ENCODE measurements around the gene THSD4.
"Not testable (repeated sequence)": the region's sequence is repeated elsewhere in the genome, so short reads cannot be mapped to it uniquely, and the experiment has no call there.

The THSD4 gene

GRCh38 chr15:71160976-71161375 is 45.7 kb downstream of the THSD4 start:
- no peaks in the 10 kb centered on the region for H3K36me3 ChIP-seq (ENCODE audit: insufficient read depth, insufficient read length, low read length)
- H3K4me1 ChIP-seq (ENCODE audit: insufficient read depth, insufficient read length): no peaks in the 10 kb centered on the region
- H3K4me3 ChIP-seq (ENCODE audit: insufficient read length, low read depth): no peak overlapping the region
- no peak overlapping the region for H3K9ac ChIP-seq (ENCODE audit: insufficient read length, low read depth)
- no peak for DNase-seq (ENCODE audit: low read depth, low spot score)
- H3K27me3 ChIP-seq (ENCODE audit: insufficient read depth, insufficient read length): no peaks in the 10 kb centered on the region
- TF ChIP-seq YY1 (IDR thresholded peaks at IDR 0.05; ENCODE audit: insufficient read depth, insufficient read length): no peak
- TF ChIP-seq SUZ12 (IDR thresholded peaks at IDR 0.05; ENCODE audit: extremely low read depth, insufficient read depth, insufficient read length): no peak
- no peak for TF ChIP-seq ZNF274 (IDR thresholded peaks at IDR 0.05; ENCODE audit: low read depth, low read length)
- peaks cover 21% of the 10 kb centered on the region for H3K9me3 ChIP-seq (ENCODE audit: insufficient read depth, low read length)

GRCh38 chr15:71162309-71162708 is 47.0 kb downstream of the THSD4 start:
- Histone ChIP-seq H3K27me3 (ENCODE audit: insufficient read depth, insufficient read length) (no peaks in the 10 kb centered on the region), H3K9me3 (ENCODE audit: insufficient read depth, low read length) (peaks cover 21% of the 10 kb centered on the region), H3K9ac (ENCODE audit: insufficient read length, low read depth) (no peak overlapping the region), H3K36me3 (ENCODE audit: insufficient read depth, insufficient read length, low read length) (no peaks in the 10 kb centered on the region), H3K4me1 (ENCODE audit: insufficient read depth, insufficient read length) (no peaks in the 10 kb centered on the region), H3K4me3 (ENCODE audit: insufficient read length, low read depth) (no peak overlapping the region)
- no peak for DNase-seq (ENCODE audit: low read depth, low spot score)
- no peak for TF ChIP-seq ZNF274 (IDR thresholded peaks at IDR 0.05; ENCODE audit: low read depth, low read length)
- no peak for TF ChIP-seq YY1 (IDR thresholded peaks at IDR 0.05; ENCODE audit: insufficient read depth, insufficient read length)
- no peak for TF ChIP-seq SUZ12 (IDR thresholded peaks at IDR 0.05; ENCODE audit: extremely low read depth, insufficient read depth, insufficient read length)

GRCh38 chr15:71164606-71165005 is 49.3 kb downstream of the THSD4 start:
- not testable (repeated sequence) for H3K9ac ChIP-seq (ENCODE audit: insufficient read length, low read depth); H3K27me3 ChIP-seq (ENCODE audit: insufficient read depth, insufficient read length); H3K4me3 ChIP-seq (ENCODE audit: insufficient read length, low read depth); H3K36me3 ChIP-seq (ENCODE audit: insufficient read depth, insufficient read length, low read length); H3K4me1 ChIP-seq (ENCODE audit: insufficient read depth, insufficient read length); DNase-seq (ENCODE audit: low read depth, low spot score)
- H3K9me3 ChIP-seq (ENCODE audit: insufficient read depth, low read length): peaks cover 21% of the 10 kb centered on the region

GRCh38 chr15:71167445-71168165 is 52.3 kb downstream of the THSD4 start:
- Histone ChIP-seq H3K36me3 (ENCODE audit: insufficient read depth, insufficient read length, low read length) (no peaks in the 10 kb centered on the region), H3K4me1 (ENCODE audit: insufficient read depth, insufficient read length) (no peaks in the 10 kb centered on the region), H3K27me3 (ENCODE audit: insufficient read depth, insufficient read length) (no peaks in the 10 kb centered on the region), H3K4me3 (ENCODE audit: insufficient read length, low read depth) (no peak overlapping the region), H3K9me3 (ENCODE audit: insufficient read depth, low read length) (peaks cover 31% of the 10 kb centered on the region), H3K9ac (ENCODE audit: insufficient read length, low read depth) (no peak overlapping the region)
- TF ChIP-seq ZNF274 (IDR thresholded peaks at IDR 0.05; ENCODE audit: low read depth, low read length): no peak
- no peak for TF ChIP-seq SUZ12 (IDR thresholded peaks at IDR 0.05; ENCODE audit: extremely low read depth, insufficient read depth, insufficient read length)
- no peak for TF ChIP-seq YY1 (IDR thresholded peaks at IDR 0.05; ENCODE audit: insufficient read depth, insufficient read length)
- DNase-seq (ENCODE audit: low read depth, low spot score): no peak

- TF ChIP-seq ZNF274 (IDR thresholded peaks at IDR 0.05; ENCODE audit: low read depth, low read length): no peak
- no peak for TF ChIP-seq SUZ12 (IDR thresholded peaks at IDR 0.05; ENCODE audit: extremely low read depth, insufficient read depth, insufficient read length)
- TF ChIP-seq YY1 (IDR thresholded peaks at IDR 0.05; ENCODE audit: insufficient read depth, insufficient read length): no peak
- Histone ChIP-seq H3K9me3 (ENCODE audit: insufficient read depth, low read length) (peaks cover 33% of the 10 kb centered on the region), H3K4me1 (ENCODE audit: insufficient read depth, insufficient read length) (no peaks in the 10 kb centered on the region), H3K4me3 (ENCODE audit: insufficient read length, low read depth) (no peak overlapping the region), H3K9ac (ENCODE audit: insufficient read length, low read depth) (no peak overlapping the region), H3K36me3 (ENCODE audit: insufficient read depth, insufficient read length, low read length) (no peaks in the 10 kb centered on the region), H3K27me3 (ENCODE audit: insufficient read depth, insufficient read length) (no peaks in the 10 kb centered on the region)
- DNase-seq (ENCODE audit: low read depth, low spot score): no peak
These were observed 53.0 kb downstream of the THSD4 start for GRCh38 chr15:71168166-71168834.

GRCh38 chr15:71170163-71170562 is 54.9 kb downstream of the THSD4 start:
- no peak for TF ChIP-seq YY1 (IDR thresholded peaks at IDR 0.05; ENCODE audit: insufficient read depth, insufficient read length)
- TF ChIP-seq ZNF274 (IDR thresholded peaks at IDR 0.05; ENCODE audit: low read depth, low read length): no peak
- TF ChIP-seq SUZ12 (IDR thresholded peaks at IDR 0.05; ENCODE audit: extremely low read depth, insufficient read depth, insufficient read length): no peak
- Histone ChIP-seq H3K36me3 (ENCODE audit: insufficient read depth, insufficient read length, low read length) (no peaks in the 10 kb centered on the region), H3K4me3 (ENCODE audit: insufficient read length, low read depth) (no peak overlapping the region), H3K4me1 (ENCODE audit: insufficient read depth, insufficient read length) (no peaks in the 10 kb centered on the region), H3K27me3 (ENCODE audit: insufficient read depth, insufficient read length) (no peaks in the 10 kb centered on the region), H3K9me3 (ENCODE audit: insufficient read depth, low read length) (peaks cover 37% of the 10 kb centered on the region), H3K9ac (ENCODE audit: insufficient read length, low read depth) (no peak overlapping the region)
- no peak for DNase-seq (ENCODE audit: low read depth, low spot score)

- H3K27me3 ChIP-seq (ENCODE audit: insufficient read depth, insufficient read length): no peaks in the 10 kb centered on the region
- H3K9me3 ChIP-seq (ENCODE audit: insufficient read depth, low read length): peaks cover 37% of the 10 kb centered on the region
- H3K36me3 ChIP-seq (ENCODE audit: insufficient read depth, insufficient read length, low read length): no peaks in the 10 kb centered on the region
- H3K9ac ChIP-seq (ENCODE audit: insufficient read length, low read depth): no peak overlapping the region
- H3K4me3 ChIP-seq (ENCODE audit: insufficient read length, low read depth): no peak overlapping the region
- no peak for DNase-seq (ENCODE audit: low read depth, low spot score)
- no peak for TF ChIP-seq ZNF274 (IDR thresholded peaks at IDR 0.05; ENCODE audit: low read depth, low read length)
- TF ChIP-seq YY1 (IDR thresholded peaks at IDR 0.05; ENCODE audit: insufficient read depth, insufficient read length): no peak
- no peak for TF ChIP-seq SUZ12 (IDR thresholded peaks at IDR 0.05; ENCODE audit: extremely low read depth, insufficient read depth, insufficient read length)
- no peaks in the 10 kb centered on the region for H3K4me1 ChIP-seq (ENCODE audit: insufficient read depth, insufficient read length)
These were observed 55.9 kb downstream of the THSD4 start for GRCh38 chr15:71171195-71171594.

GRCh38 chr15:71174360-71174759 is 59.1 kb downstream of the THSD4 start:
- H3K4me3 ChIP-seq (ENCODE audit: insufficient read length, low read depth); H3K36me3 ChIP-seq (ENCODE audit: insufficient read depth, insufficient read length, low read length); H3K4me1 ChIP-seq (ENCODE audit: insufficient read depth, insufficient read length); H3K27me3 ChIP-seq (ENCODE audit: insufficient read depth, insufficient read length); DNase-seq (ENCODE audit: low read depth, low spot score); H3K9ac ChIP-seq (ENCODE audit: insufficient read length, low read depth): not testable (repeated sequence)
- peaks cover 37% of the 10 kb centered on the region for H3K9me3 ChIP-seq (ENCODE audit: insufficient read depth, low read length)

Data from NT2/D1 (cell line).